Retinal pigment epithelial cell (primary cell): ENCODE data around the gene SIAH3.

Experiments
- DNase-seq: peaks from one replicate; pipeline ENCODE4 v3.0.0-alpha.2; 2010; ENCODE audit warnings: low read depth
- H3K4me3 ChIP-seq: 2 replicates; pipeline ENCODE4 v1.5.1; 2011; ENCODE audit warnings: mild to moderate bottlenecking, low read length, control low read depth, moderate library complexity
- TF ChIP-seq, protein P1 (sequence below): conservative IDR thresholded peaks from 2 replicates; pipeline ENCODE4 v1.5.1; 2011; ENCODE audit warnings: low read depth, low read length, control low read depth, inconsistent platforms

SIAH3 gene

GRCh38 chr13:45823583-45823982, 28.0 kb downstream of the SIAH3 start:
- TF ChIP-seq, protein P1, sequence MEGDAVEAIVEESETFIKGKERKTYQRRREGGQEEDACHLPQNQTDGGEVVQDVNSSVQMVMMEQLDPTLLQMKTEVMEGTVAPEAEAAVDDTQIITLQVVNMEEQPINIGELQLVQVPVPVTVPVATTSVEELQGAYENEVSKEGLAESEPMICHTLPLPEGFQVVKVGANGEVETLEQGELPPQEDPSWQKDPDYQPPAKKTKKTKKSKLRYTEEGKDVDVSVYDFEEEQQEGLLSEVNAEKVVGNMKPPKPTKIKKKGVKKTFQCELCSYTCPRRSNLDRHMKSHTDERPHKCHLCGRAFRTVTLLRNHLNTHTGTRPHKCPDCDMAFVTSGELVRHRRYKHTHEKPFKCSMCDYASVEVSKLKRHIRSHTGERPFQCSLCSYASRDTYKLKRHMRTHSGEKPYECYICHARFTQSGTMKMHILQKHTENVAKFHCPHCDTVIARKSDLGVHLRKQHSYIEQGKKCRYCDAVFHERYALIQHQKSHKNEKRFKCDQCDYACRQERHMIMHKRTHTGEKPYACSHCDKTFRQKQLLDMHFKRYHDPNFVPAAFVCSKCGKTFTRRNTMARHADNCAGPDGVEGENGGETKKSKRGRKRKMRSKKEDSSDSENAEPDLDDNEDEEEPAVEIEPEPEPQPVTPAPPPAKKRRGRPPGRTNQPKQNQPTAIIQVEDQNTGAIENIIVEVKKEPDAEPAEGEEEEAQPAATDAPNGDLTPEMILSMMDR: no peak
- H3K4me3 ChIP-seq: no peak overlapping the region
- DNase-seq: no peak

- H3K4me3 ChIP-seq: no peak overlapping the region
- no peak for DNase-seq
- TF ChIP-seq, protein P1: no peak
Observed at GRCh38 chr13:45821811-45822210, 29.7 kb downstream of the SIAH3 start.

GRCh38 chr13:45820106-45820838, 31.3 kb downstream of the SIAH3 start:
- H3K4me3 ChIP-seq: no peak overlapping the region
- no peak for DNase-seq
- TF ChIP-seq, protein P1: no peak

- TF ChIP-seq, protein P1: peak; percentile 39
- no peak overlapping the region for H3K4me3 ChIP-seq
- no peak for DNase-seq
Observed at GRCh38 chr13:45817833-45818232, 33.7 kb downstream of the SIAH3 start.

GRCh38 chr13:45816427-45816826, 35.1 kb downstream of the SIAH3 start:
- no peak overlapping the region for H3K4me3 ChIP-seq
- TF ChIP-seq, protein P1: no peak

GRCh38 chr13:45812695-45813372, 38.7 kb downstream of the SIAH3 start:
- no peak overlapping the region for H3K4me3 ChIP-seq
- TF ChIP-seq, protein P1: no peak
- DNase-seq: no peak

More at GRCh38 chr13:45816427-45816826, 35.1 kb downstream of the SIAH3 start:
- no peak for DNase-seq
